HEK293T (cell line): ENCODE results near the gene DCANP1.

ENCODE experiments used
- BHLHE40 ChIP-seq: fragments of 450-650 bp; IDR thresholded peaks from 2 replicates; pipeline ENCODE4 v1.6.1; 2016; ENCODE audit warnings: mild to moderate bottlenecking, moderate library complexity, borderline replicate concordance
- ELF4 ChIP-seq: fragments of 450-650 bp; IDR thresholded peaks from 2 replicates; pipeline ENCODE4 v1.6.1; 2017; ENCODE audit warnings: antibody characterized with exemption
- FOXA1 ChIP-seq: fragments of 450-650 bp; IDR thresholded peaks from 2 replicates; pipeline ENCODE4 v1.6.1; 2016; ENCODE audit warnings: mild to moderate bottlenecking
- FOXK2 ChIP-seq: fragments of 450-650 bp; IDR thresholded peaks from 2 replicates; pipeline ENCODE4 v1.6.1; 2016; ENCODE audit warnings: mild to moderate bottlenecking
- FOXM1 ChIP-seq: fragments of 450-650 bp; IDR thresholded peaks from 2 replicates; pipeline ENCODE4 v1.6.1; 2017; ENCODE audit warnings: mild to moderate bottlenecking, borderline replicate concordance
- LEF1 ChIP-seq: fragments of 450-650 bp; IDR thresholded peaks from 2 replicates; pipeline ENCODE4 v1.6.1; 2017; ENCODE audit warnings: mild to moderate bottlenecking, borderline replicate concordance
- NFRKB ChIP-seq: fragments of 450-650 bp; IDR thresholded peaks from 2 replicates; pipeline ENCODE4 v1.6.1; 2016; ENCODE audit warnings: mild to moderate bottlenecking, moderate library complexity
- SP1 ChIP-seq: fragments of 450-650 bp; IDR thresholded peaks from 2 replicates; pipeline ENCODE4 v1.6.1; 2017

GRCh38 chr5:135494196-135494595, 47.0 kb upstream of the DCANP1 start:
- no peak for TF ChIP-seq LEF1
- TF ChIP-seq FOXK2 = no peak
- no peak for TF ChIP-seq NFRKB
- no peak for TF ChIP-seq SP1
- no peak for TF ChIP-seq FOXM1
- TF ChIP-seq ELF4 = no peak
- TF ChIP-seq BHLHE40 = no peak
- no peak for TF ChIP-seq FOXA1
